Renal cortical epithelial cell (primary cell): Measurements from ENCODE around the gene GUCD1. TPM values are rescaled to one million over a fixed set of nuclear protein-coding genes. Genes with fewer than 3 reads are reported as not detected.

Experiments used
- DNase-seq: peaks from one replicate; pipeline ENCODE4 v3.0.0-alpha.2; 2011; ENCODE audit warnings: low read depth
- total RNA-seq: library from RNA; depleted of rRNA; stranded (reverse); fragments of >200 nt; gene quantifications from 2 replicates; pipeline ENCODE4 v1.2.3, GENCODE V29; 2014

Gene GUCD1
- total RNA-seq, 1 donor from 2014 or later = 129 TPM

DNA sequence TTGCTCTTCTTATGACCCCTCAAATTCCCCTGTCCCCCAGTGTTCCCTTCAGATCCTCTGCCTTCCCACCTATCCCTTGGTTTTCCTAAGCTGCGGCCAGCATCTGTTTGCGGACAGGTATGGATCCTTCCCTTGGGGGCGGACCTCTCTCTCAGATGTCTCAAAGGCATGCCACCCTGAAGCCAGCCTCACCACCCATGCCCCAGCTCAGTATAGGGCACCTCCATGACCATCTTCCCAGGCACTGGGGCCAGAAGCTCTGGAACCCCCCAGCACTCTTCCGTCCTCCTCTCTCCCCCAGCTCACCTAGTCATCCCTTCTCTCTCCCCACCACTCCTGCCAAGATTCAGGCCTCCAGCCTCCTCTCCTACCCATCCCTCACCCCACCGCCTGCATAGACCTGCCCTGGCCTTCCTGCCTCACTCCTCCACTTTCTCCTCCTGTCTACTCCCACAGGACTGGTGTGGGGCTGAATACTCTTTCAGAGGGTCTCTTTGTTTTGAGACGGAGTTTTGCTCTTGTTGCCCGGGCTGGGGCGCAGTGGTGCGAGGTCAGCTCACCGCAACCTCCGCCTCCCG, 35.7 kb upstream of the GUCD1 start:
- no peak for DNase-seq

DNA sequence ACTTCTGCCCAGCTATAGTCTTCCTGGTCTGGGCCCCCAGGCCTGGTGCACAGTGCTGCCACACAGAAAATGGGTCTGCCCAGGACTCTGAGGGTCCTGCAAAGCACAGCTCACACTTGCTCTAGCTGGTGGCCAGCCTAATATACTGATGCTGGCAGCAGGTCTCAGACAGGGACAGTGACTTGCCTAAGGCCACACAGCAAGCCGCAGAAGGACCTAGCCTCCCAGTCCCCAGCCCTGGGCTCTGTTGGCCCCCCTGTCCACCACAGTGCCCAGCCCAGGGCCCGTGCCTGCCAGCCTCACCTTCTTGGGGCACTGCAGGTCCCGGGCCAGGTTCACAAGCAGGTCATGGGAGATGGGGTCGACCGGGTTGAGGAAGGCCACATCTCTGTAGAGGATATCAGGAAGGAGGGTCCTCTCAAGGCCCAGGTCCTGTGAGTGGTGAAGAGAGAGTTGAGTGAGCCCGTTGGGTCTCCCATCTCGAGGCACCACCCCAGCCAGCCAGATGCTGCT, 34.6 kb upstream of the GUCD1 start:
- DNase-seq = no peak

DNA sequence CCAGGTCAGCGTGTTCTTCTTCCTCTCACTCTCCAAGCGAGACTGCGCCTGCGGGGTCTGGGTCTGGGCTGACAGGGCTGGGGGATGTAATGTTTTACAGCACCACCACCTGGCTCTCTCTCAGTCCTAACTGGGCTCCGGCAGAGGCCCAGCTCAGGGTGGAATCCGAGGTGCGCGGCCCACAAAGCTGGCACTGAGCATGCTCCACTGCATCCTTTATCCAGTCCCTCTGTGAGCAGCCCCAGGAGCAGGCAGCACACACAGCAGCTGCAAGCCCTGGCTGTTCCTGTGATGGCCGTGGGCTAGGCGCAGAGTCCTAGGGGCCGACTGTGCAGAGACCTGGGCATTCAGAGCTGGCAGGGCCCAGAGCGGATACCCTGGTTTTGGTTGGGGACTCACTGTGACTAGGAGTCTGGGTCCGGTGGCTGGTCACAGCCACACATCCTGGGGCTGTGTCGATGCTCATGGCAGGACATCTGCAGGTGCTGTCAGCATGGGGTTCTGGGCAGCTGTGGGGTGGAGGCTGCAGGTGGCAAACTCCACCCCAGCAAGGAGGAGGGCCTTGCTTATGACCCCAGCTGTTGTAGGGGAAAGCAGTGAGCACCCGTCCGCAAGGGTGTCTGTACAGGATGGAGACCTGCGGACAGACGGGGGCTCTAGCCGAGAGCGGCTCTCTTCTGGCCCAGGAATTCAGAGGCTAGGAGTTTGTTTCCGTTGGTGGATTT, 34.0 kb upstream of the GUCD1 start:
- no peak for DNase-seq

- no peak for DNase-seq
Observed at GRCh38 chr22:24588381-24588756, 33.4 kb upstream of the GUCD1 start.

DNA sequence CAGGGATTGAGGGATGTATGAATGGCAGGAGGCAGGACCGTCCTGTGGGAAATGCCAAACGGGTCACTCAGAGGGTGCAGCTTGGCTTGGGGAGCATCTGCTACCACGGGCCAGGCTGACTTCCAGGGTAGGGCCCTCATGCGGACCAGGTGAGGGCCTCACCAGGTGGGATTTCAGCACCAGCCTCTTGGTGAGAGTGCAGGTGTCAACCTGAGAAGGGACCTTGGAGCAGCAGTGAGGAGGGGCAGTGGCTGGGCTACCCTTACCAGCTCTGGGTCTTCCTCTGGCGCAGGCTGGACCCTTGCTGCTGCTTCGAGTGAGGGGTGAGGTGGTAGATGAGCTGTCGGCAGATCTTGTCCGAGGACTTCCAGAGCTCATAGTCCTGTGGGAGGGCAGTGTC, 33.0 kb upstream of the GUCD1 start:
- DNase-seq = no peak

DNA sequence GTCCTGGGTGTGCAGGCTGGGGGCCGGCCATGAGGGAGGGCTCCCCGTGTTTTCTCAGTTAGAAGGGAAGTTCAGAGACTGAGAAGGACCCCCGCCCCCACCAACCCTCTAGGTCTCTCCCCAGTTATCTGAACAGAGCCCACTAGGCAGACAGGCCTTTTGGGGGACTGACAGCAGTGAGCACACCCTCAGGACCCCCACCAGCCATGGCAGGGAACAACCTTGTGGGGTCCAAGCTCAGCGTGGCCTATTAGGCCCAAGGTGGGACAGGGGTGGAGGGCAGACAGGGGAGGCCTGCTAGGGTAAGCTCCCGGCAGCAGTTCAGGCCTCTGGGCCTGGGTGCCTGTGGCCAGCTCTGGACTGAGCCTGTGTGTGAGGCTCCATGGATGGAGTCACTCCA, 32.3 kb upstream of the GUCD1 start:
- no peak for DNase-seq

GRCh38 chr22:24585927-24586546, 31.1 kb upstream of the GUCD1 start:
- DNase-seq = no peak

GRCh38 chr22:24585461-24585860, 30.5 kb upstream of the GUCD1 start:
- DNase-seq = no peak

GRCh38 chr22:24584871-24585411, 30.0 kb upstream of the GUCD1 start:
- DNase-seq = no peak

GRCh38 chr22:24584166-24584790, 29.3 kb upstream of the GUCD1 start:
- no peak for DNase-seq

DNA sequence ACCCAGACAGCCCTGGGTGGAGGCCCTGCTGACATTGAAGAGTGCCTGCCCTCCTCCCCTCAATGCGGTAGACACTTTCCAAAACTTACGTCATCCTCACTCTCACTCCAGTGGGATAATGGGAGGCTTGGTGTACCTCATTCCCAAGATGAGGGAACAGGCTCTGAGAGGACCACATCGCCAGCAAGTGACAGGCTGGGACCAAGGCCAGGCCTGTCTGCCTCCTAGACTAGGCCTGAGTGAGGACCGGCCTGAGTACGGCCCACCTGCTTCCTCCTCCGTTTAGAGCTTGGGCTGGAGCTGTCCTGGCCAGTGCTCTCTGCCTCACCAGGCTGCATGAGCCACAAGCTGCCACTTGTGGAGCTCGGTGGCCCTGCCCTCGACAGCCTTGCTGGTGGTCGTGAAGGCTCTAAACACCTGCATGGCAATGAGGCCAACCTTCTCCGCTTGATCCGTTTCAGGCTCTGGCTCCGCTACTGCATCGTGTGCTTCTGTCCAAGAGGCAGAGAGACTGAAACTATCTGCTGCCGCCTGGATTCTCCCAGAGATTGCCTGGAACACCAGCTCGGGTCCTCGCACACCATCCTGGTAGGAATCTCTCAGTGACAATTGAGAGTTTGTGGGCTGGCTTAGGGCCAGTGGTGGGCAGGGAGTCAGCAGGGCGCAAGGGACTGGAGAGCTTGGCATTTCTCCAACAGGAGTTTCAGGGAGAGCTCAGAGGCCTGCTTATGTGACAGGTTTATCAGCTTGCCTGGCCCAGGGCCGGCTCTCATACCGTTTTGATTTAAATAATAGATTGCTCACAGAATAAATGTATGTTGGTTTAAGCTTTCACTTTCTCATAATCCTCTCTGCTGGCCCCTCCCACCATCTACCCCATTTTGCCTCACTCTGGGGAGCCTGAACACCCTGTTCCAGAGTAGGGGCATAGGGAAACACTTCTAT, 28.6 kb upstream of the GUCD1 start:
- DNase-seq = no peak

DNA sequence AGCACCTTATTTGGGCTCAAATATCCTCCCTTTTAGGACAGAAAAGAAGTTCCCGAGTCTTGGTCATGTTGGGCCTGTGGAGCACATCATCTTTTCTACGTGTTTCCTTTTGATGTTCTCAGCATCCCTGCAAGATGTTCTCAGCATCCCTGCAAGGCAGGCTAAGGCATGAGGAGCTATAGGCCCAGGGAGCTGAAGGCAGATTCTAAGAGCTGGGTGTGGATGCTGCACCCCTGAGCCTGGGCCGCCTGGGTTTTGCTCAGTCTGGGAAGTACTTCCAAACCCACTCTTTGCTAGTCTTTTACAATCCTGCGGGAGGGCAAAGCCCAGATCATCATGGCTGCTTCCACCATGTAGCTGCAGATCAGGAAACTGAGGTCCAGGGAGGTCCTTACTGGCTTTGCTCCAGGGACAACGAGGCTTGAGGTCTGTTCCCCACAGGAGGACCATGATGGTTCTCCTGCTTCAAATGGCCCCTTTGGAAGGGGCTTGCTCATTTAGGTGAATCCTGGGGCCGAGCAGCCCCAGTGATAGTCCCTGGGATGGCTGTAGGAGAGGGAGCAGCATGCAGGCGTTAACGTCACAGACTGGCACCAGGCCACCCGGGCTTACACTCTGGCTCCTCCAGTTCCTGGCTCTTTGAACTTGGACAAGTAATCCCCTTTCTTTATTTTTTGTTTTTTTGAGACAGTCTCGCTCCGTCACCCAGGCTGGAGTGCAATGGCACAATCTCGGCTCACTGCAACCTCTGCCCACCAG, 27.3 kb upstream of the GUCD1 start:
- DNase-seq = no peak

DNA sequence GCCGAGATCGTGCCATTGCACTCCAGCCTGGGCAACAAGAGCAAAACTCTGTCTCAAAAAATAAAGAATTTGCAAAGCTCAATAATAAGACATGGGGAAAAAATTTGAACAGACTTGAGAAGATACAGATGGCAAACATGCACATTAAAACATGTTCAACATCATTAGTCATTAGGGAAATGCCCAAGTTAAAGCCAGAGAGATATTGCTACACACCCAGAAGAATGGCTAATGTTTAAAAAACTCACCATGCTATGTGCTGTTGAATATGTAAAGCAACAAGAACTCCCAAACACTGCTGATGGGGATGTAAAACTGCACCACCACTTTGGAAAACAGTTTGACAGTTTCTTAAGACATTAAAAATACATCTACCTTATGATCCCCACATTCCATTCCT, 25.3 kb upstream of the GUCD1 start:
- peak; percentile 90 for DNase-seq

GRCh38 chr22:24579258-24579601, 24.3 kb upstream of the GUCD1 start:
- DNase-seq = no peak

- peak; percentile 40 for DNase-seq
Observed at GRCh38 chr22:24578355-24579257, 23.7 kb upstream of the GUCD1 start.

DNA sequence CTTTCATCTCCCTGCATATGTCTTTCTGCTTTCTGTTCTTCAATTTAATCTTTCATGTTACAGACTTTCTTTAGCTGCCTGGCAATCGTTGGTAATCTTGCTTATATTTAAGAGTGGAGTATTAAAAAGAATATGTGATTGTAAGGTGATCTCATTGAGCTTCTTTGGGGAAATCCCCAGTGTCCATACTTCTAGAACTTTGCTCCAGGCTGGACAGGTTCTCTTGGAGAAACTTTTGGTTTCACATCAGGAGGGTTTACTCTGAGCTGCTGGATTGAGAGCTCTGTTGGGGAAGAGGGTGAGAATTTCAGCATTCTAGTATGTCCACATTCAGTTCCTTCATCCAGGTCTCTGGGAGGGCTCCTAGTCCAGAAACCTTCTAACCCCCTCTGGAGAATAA, 21.8 kb upstream of the GUCD1 start:
- DNase-seq = no peak

DNA sequence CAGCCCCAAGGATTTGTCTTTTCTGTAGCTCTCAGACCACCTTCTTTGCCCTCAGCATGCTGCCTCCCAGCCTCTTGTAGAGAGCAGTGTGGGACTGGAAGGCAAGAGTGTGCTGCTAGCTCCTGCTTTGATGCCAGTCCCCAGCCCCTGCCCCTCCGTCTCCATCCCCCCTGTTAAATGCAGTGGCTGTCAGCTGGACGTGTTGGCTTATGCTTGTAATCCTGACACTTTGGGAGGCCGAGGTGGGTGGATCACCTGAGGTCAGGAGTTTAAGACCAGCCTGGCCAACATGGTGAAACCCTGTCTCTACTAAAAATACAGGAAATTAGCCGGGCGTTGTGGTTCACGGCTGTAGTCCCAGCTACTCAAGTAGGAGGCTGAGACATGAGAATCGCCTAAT, 16.3 kb upstream of the GUCD1 start:
- DNase-seq = no peak

DNA sequence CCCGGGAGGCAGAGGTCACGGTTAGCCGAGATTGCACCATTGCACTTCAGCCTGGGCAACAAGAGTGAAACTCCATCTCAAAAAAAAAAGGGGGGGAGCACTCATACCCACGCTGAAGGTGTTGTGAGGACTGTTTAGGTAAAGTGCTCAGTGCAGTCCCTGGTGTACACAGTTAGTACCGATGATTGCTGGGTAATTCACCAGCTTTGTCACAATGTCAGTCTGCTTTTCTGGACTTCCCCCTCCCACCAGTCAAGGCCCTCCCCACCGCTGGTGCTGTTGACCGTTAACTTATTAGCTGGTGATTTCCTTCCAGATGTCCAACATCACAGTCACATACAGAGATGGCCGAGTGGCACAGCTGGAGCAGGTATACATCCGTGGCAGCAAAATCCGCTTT, 12.7 kb upstream of the GUCD1 start:
- no peak for DNase-seq

- DNase-seq = no peak
Observed at GRCh38 chr22:24566899-24567511, 12.1 kb upstream of the GUCD1 start.
